CD4-positive, CD25-positive, alpha-beta regulatory T cell (primary cell): ENCODE results near the gene PTPN13. TPM values are rescaled to one million over a fixed set of nuclear protein-coding genes. Genes with fewer than 3 reads are reported as not detected.
"Not testable (repeated sequence)": the region's sequence is repeated elsewhere in the genome, so short reads cannot be mapped to it uniquely, and the experiment has no call there.

Experiments
- ATAC-seq, 2 donors: fragments of 150-1000 bp; cut with Tn5 transposase; one replicate each; pipeline ENCODE4 v1.10.0; 2021; ENCODE audit warnings: low read depth in 2 of 2, moderate number of reproducible peaks in 2 of 2, moderate library complexity in 1 of 2
- DNase-seq, 3 donors: peaks; one replicate each; pipeline versions ENCODE4 v3.0.0 to v3.0.0-alpha.2; 2012 to 2022; ENCODE audit warnings: mixed read lengths in 1 of 3
- H3K27ac ChIP-seq: one replicate; pipeline ENCODE4 v1.7.0; 2013; ENCODE audit warnings: mild to moderate bottlenecking, low read length; ENCODE audit not compliant: insufficient read depth, poor library complexity, severe bottlenecking
- H3K27me3 ChIP-seq: one replicate; pipeline ENCODE4 v1.7.0; 2013; ENCODE audit warnings: low read length; ENCODE audit not compliant: control insufficient read depth, insufficient read depth
- H3K36me3 ChIP-seq: one replicate; pipeline ENCODE4 v1.7.0; 2013; ENCODE audit warnings: mild to moderate bottlenecking, low read length, moderate library complexity; ENCODE audit not compliant: control insufficient read depth, insufficient read depth
- H3K4me1 ChIP-seq: 2 replicates; pipeline ENCODE4 v1.7.0; 2013; ENCODE audit warnings: mild to moderate bottlenecking, low read length; ENCODE audit not compliant: insufficient read depth, control insufficient read depth, poor library complexity, severe bottlenecking
- H3K4me3 ChIP-seq: one replicate; pipeline ENCODE4 v1.7.0; 2013; ENCODE audit warnings: low read depth, mild to moderate bottlenecking, low read length, moderate library complexity
- H3K9me3 ChIP-seq, 2 experiments: 1 replicate in 1 of 2; 2 replicates in 1 of 2; pipeline ENCODE4 v1.7.0; 2013; ENCODE audit warnings: low read length in 2 of 2, mild to moderate bottlenecking in 1 of 2, moderate library complexity in 1 of 2; ENCODE audit not compliant: control insufficient read depth in 2 of 2
- H3K27ac Mint-ChIP-seq, 3 donors: one replicate each; pipeline ENCODE4 v1.8.0; 2020 to 2022; ENCODE audit warnings: mild to moderate bottlenecking in 3 of 3, mixed read lengths in 3 of 3, moderate library complexity in 2 of 3
- H3K27me3 Mint-ChIP-seq: one replicate; pipeline ENCODE4 v1.8.0; 2022; ENCODE audit warnings: mild to moderate bottlenecking, mixed read lengths
- H3K36me3 Mint-ChIP-seq: one replicate; pipeline ENCODE4 v1.8.0; 2020; ENCODE audit warnings: mixed read lengths
- H3K4me1 Mint-ChIP-seq, 4 donors: one replicate each; pipeline ENCODE4 v1.8.0; 2020 to 2022; ENCODE audit warnings: mixed read lengths in 4 of 4, mild to moderate bottlenecking in 1 of 4
- H3K4me3 Mint-ChIP-seq, 4 donors: one replicate each; pipeline ENCODE4 v1.8.0; 2020 to 2022; ENCODE audit warnings: mild to moderate bottlenecking in 4 of 4, mixed read lengths in 4 of 4, moderate library complexity in 3 of 4
- H3K9me3 Mint-ChIP-seq, 7 donors: one replicate each; pipeline ENCODE4 v1.8.0; 2020 to 2022; ENCODE audit warnings: mixed read lengths in 7 of 7, mild to moderate bottlenecking in 3 of 7, moderate library complexity in 2 of 7
- polyA plus RNA-seq, 4 donors: library from polyadenylated mRNA; unstranded; fragments of 300-500 nt; fragmentation: Illumina TruSeq; gene quantifications; one replicate each; pipeline ENCODE4 v1.2.3, GENCODE V29; 2021
- total RNA-seq: library from RNA; stranded (reverse); gene quantifications from one replicate; pipeline ENCODE4 v1.2.3, GENCODE V29; 2022

The PTPN13 gene
- total and polyA plus RNA-seq, 5 donors from 2014 or later = 0.15 to 4.6 (median 0.20) TPM; not detected in 1

GRCh38 chr4:86704601-86705000 is 110.5 kb downstream of the PTPN13 start:
- H3K27me3 ChIP-seq = no peaks in the 10 kb centered on the region
- H3K4me3 Mint-ChIP-seq = no peak overlapping the region
- no peak overlapping the region for H3K4me3 ChIP-seq
- peaks cover 4% of the 10 kb centered on the region for H3K27me3 Mint-ChIP-seq
- DNase-seq (no peak), ATAC-seq (no peak)
- no peaks in the 10 kb centered on the region for H3K4me1 ChIP-seq
- no peaks in the 10 kb centered on the region for H3K36me3 ChIP-seq
- no peaks in the 10 kb centered on the region for H3K4me1 Mint-ChIP-seq
- H3K27ac ChIP-seq = no peak overlapping the region
- peaks cover 0 to 2% (median 0%) of the 10 kb centered on the region in 7 donors for H3K9me3 Mint-ChIP-seq
- H3K9me3 ChIP-seq = no peaks in the 10 kb centered on the region
- H3K27ac Mint-ChIP-seq = no peak overlapping the region
- no peaks in the 10 kb centered on the region for H3K36me3 Mint-ChIP-seq

DNA sequence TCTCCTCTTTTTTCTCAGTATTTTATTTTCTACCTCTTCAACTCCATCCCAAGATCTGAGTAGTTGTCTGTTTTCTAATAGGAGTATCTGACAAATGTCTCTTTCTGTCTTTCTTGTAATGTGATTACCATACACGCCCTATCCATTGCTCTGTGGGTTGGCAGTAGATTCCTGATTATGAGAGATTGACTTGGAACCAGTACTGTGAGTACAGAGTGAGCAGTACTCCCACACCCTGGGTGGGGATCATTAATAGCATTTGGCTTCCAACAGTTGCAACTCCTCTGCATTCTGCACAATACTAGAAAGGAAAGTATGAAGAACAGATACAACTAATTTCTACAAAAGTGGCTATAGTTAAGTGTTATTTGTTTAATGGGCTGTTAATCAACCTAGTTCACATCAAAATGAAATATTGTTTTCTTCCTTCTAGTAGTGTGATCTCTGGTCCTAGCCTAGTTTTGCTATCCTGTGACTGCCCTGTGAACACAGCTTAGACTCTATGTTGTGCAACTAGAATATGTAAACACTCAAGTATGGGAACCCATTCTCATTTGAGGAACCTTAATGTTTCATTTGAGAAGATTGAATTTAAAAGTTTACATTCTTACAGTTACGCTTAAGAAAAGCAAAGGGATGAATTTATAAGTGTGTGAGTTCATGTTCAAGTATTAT is 112.9 kb downstream of the PTPN13 start:
- Mint-ChIP-seq H3K4me3 (no peak overlapping the region), H3K36me3 (no peaks in the 10 kb centered on the region), H3K27ac (no peak overlapping the region), H3K4me1 (no peaks in the 10 kb centered on the region), H3K9me3 (peaks cover 0 to 2% (median 0%) of the 10 kb centered on the region in 7 donors), H3K27me3 (peaks cover 4% of the 10 kb centered on the region)
- Histone ChIP-seq H3K9me3 (no peaks in the 10 kb centered on the region), H3K27me3 (no peaks in the 10 kb centered on the region), H3K36me3 (no peaks in the 10 kb centered on the region), H3K4me3 (no peak overlapping the region), H3K4me1 (no peaks in the 10 kb centered on the region), H3K27ac (no peak overlapping the region)
- ATAC-seq (no peak), DNase-seq (no peak)

- Histone ChIP-seq H3K4me3 (no peak overlapping the region), H3K4me1 (no peaks in the 10 kb centered on the region), H3K36me3 (no peaks in the 10 kb centered on the region), H3K27ac (no peak overlapping the region), H3K27me3 (no peaks in the 10 kb centered on the region), H3K9me3 (no peaks in the 10 kb centered on the region)
- Mint-ChIP-seq H3K27me3 (no peaks in the 10 kb centered on the region), H3K9me3 (peaks cover 0 to 7% (median 0%) of the 10 kb centered on the region in 7 donors), H3K36me3 (no peaks in the 10 kb centered on the region), H3K27ac (no peak overlapping the region), H3K4me3 (no peak overlapping the region), H3K4me1 (no peaks in the 10 kb centered on the region)
- ATAC-seq (no peak), DNase-seq (no peak)
Observed at GRCh38 chr4:86717651-86718050, 123.5 kb downstream of the PTPN13 start.

DNA sequence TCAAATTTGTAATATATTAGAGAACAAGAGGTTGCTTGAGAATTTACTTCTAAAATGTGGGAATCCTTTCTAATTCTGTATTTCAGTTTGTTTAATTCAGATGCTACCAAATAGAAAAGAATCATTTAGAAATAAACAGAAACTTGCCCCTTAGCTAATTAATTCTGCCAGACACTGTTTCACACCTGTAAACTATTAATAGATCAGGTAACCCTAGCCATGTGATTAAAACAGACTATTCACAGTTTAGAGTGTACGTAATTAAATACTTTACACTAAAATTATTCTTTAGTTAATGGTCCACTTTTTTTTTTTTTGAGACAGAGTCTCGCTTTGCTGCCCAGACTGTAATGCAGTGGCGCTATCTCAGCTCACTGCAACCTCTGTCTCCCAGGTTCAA is 124.0 kb downstream of the PTPN13 start:
- H3K27ac ChIP-seq = no peak overlapping the region
- no peaks in the 10 kb centered on the region for H3K4me1 ChIP-seq
- H3K4me3 Mint-ChIP-seq = no peak overlapping the region
- H3K4me1 Mint-ChIP-seq = no peaks in the 10 kb centered on the region
- H3K36me3 Mint-ChIP-seq = no peaks in the 10 kb centered on the region
- H3K9me3 Mint-ChIP-seq = peaks cover 0 to 7% (median 0%) of the 10 kb centered on the region in 7 donors
- H3K4me3 ChIP-seq = no peak overlapping the region
- no peaks in the 10 kb centered on the region for H3K27me3 Mint-ChIP-seq
- no peak for DNase-seq
- H3K27ac Mint-ChIP-seq = no peak overlapping the region
- no peaks in the 10 kb centered on the region for H3K36me3 ChIP-seq
- H3K9me3 ChIP-seq = no peaks in the 10 kb centered on the region
- H3K27me3 ChIP-seq = no peaks in the 10 kb centered on the region
- no peak for ATAC-seq

GRCh38 chr4:86719149-86719548 is 125.0 kb downstream of the PTPN13 start:
- DNase-seq, H3K27ac ChIP-seq, H3K36me3 Mint-ChIP-seq, H3K9me3 ChIP-seq, H3K4me1 Mint-ChIP-seq, H3K27me3 Mint-ChIP-seq, ATAC-seq, H3K27ac Mint-ChIP-seq, H3K4me3 Mint-ChIP-seq, H3K36me3 ChIP-seq, H3K4me1 ChIP-seq, H3K27me3 ChIP-seq, H3K9me3 Mint-ChIP-seq, H3K4me3 ChIP-seq: not testable (repeated sequence)

- Mint-ChIP-seq H3K4me3 (no peak overlapping the region), H3K27me3 (no peaks in the 10 kb centered on the region), H3K27ac (no peak overlapping the region), H3K36me3 (no peaks in the 10 kb centered on the region), H3K4me1 (no peaks in the 10 kb centered on the region), H3K9me3 (peaks cover 0 to 10% (median 0%) of the 10 kb centered on the region in 7 donors)
- Histone ChIP-seq H3K9me3 (no peaks in the 10 kb centered on the region), H3K4me1 (no peaks in the 10 kb centered on the region), H3K4me3 (no peak overlapping the region), H3K36me3 (no peaks in the 10 kb centered on the region), H3K27ac (no peak overlapping the region), H3K27me3 (no peaks in the 10 kb centered on the region)
- no peak for ATAC-seq
- DNase-seq = no peak
Observed at GRCh38 chr4:86720508-86721068, 126.5 kb downstream of the PTPN13 start.

DNA sequence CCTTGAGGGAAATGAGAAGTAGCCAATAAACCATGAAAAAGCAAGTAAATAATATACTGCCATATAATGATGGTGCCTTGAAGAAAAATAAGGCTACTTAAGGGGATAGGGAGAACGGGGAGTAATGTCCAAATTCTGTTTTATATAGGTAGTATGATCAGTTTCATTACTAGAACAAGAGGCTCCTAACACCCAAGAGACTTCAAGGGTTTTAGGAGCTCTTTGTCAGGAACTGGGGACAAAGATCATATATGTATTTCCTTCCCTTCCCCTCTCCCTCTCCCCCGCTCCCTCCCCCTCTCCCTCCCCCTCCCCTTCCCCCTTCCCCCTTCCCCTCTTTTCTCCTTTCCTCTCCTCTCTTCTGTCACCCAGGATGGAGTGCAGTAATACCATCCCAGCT is 127.3 kb downstream of the PTPN13 start:
- no peaks in the 10 kb centered on the region for H3K36me3 ChIP-seq
- H3K27me3 ChIP-seq = no peaks in the 10 kb centered on the region
- Mint-ChIP-seq H3K27ac (no peak overlapping the region), H3K36me3 (no peaks in the 10 kb centered on the region), H3K27me3 (no peaks in the 10 kb centered on the region), H3K4me1 (no peaks in the 10 kb centered on the region), H3K4me3 (no peak overlapping the region), H3K9me3 (peaks cover 0 to 11% (median 1%) of the 10 kb centered on the region in 7 donors)
- no peaks in the 10 kb centered on the region for H3K4me1 ChIP-seq
- H3K27ac ChIP-seq = no peak overlapping the region
- ATAC-seq = no peak
- H3K9me3 ChIP-seq = no peaks in the 10 kb centered on the region
- DNase-seq = no peak
- no peak overlapping the region for H3K4me3 ChIP-seq

GRCh38 chr4:86730310-86730709 is 136.2 kb downstream of the PTPN13 start:
- no peaks in the 10 kb centered on the region for H3K4me1 ChIP-seq
- Mint-ChIP-seq H3K4me1 (no peaks in the 10 kb centered on the region), H3K27me3 (peaks cover 10% of the 10 kb centered on the region), H3K27ac (no peak overlapping the region), H3K36me3 (no peaks in the 10 kb centered on the region), H3K9me3 (peaks cover 0 to 11% (median 2%) of the 10 kb centered on the region in 7 donors), H3K4me3 (no peak overlapping the region)
- no peaks in the 10 kb centered on the region for H3K9me3 ChIP-seq
- peak in 1 of 3 donors; percentile 1 for DNase-seq
- H3K27me3 ChIP-seq = no peaks in the 10 kb centered on the region
- H3K4me3 ChIP-seq = no peak overlapping the region
- no peak for ATAC-seq
- no peak overlapping the region for H3K27ac ChIP-seq
- no peaks in the 10 kb centered on the region for H3K36me3 ChIP-seq
